Liver (tissue), 9 donors: Measurements from ENCODE around the gene RTL9. TPM values are rescaled to one million over a fixed set of nuclear protein-coding genes. Genes with fewer than 3 reads are reported as not detected.
"Not testable (repeated sequence)": the region's sequence is repeated elsewhere in the genome, so short reads cannot be mapped to it uniquely, and the experiment has no call there.

ENCODE experiments used
- DNase-seq: peaks from one replicate; pipeline ENCODE4 v3.0.0-alpha.2; 2017; ENCODE audit warnings: low spot score
- H3K27ac ChIP-seq, 2 donors: one replicate each; pipeline ENCODE4 v1.7.0; 2013; ENCODE audit warnings: inconsistent platforms in 2 of 2, low read length in 2 of 2, control low read depth in 1 of 2, low read depth in 1 of 2, mild to moderate bottlenecking in 1 of 2
- H3K27me3 ChIP-seq, 4 donors: one replicate each; pipeline versions ENCODE4 v1.6.1 to v1.7.0; 2013; ENCODE audit warnings: low read length in 3 of 4, inconsistent platforms in 1 of 4, mild to moderate bottlenecking in 1 of 4, moderate library complexity in 1 of 4; ENCODE audit not compliant: control insufficient read depth in 4 of 4, insufficient read depth in 4 of 4
- H3K36me3 ChIP-seq, 4 donors: one replicate each; pipeline versions ENCODE4 v1.6.1 to v1.7.0; 2013; ENCODE audit warnings: low read length in 3 of 4, mild to moderate bottlenecking in 3 of 4, low read depth in 1 of 4, moderate library complexity in 1 of 4; ENCODE audit not compliant: control insufficient read depth in 4 of 4, insufficient read depth in 3 of 4
- H3K4me1 ChIP-seq, 4 donors: one replicate each; pipeline versions ENCODE4 v1.6.1 to v1.7.0; 2013; ENCODE audit warnings: low read length in 3 of 4, mild to moderate bottlenecking in 3 of 4, moderate library complexity in 1 of 4; ENCODE audit not compliant: control insufficient read depth in 4 of 4, insufficient read depth in 4 of 4
- H3K4me3 ChIP-seq, 3 donors: one replicate each; pipeline versions ENCODE4 v1.6.1 to v1.7.0; 2013; ENCODE audit warnings: low read length in 3 of 3, control low read depth in 1 of 3, low read depth in 1 of 3, mild to moderate bottlenecking in 1 of 3
- H3K9ac ChIP-seq, 2 donors: one replicate each; pipeline ENCODE4 v1.7.0; 2013; ENCODE audit warnings: low read length in 2 of 2, mild to moderate bottlenecking in 2 of 2, moderate library complexity in 2 of 2, control low read depth in 1 of 2, low read depth in 1 of 2
- H3K9me3 ChIP-seq, 4 donors: one replicate each; pipeline versions ENCODE4 v1.6.1 to v1.7.0; 2013; ENCODE audit warnings: low read length in 3 of 4; ENCODE audit not compliant: control insufficient read depth in 4 of 4
- CTCF ChIP-seq: fragments of 150-350 bp; IDR thresholded peaks from 2 replicates; pipeline ENCODE4 v1.5.1; 2017; ENCODE audit warnings: improper control_type of control experiment, low read depth, low read length; ENCODE audit not compliant: missing input control
- EGR1 ChIP-seq, 2 donors: IDR thresholded peaks; 2 replicates each; pipeline ENCODE4 v1.6.1; 2016 to 2018; ENCODE audit warnings: antibody characterized with exemption in 2 of 2, low read depth in 2 of 2
- FOXA2 ChIP-seq: IDR thresholded peaks from 2 replicates; pipeline ENCODE4 v1.6.1; 2016; ENCODE audit warnings: antibody characterized with exemption
- GABPA ChIP-seq, 2 donors: IDR thresholded peaks in 1 of 2; conservative IDR thresholded peaks in 1 of 2; 2 replicates each; pipeline ENCODE4 v1.6.1; 2016; ENCODE audit warnings: antibody characterized with exemption in 2 of 2, mild to moderate bottlenecking in 1 of 2, moderate library complexity in 1 of 2
- HNF4G ChIP-seq: IDR thresholded peaks from 2 replicates; pipeline ENCODE4 v1.6.1; 2016; ENCODE audit warnings: antibody characterized with exemption
- JUND ChIP-seq, 2 donors: IDR thresholded peaks; 2 replicates each; pipeline ENCODE4 v1.6.1; 2016; ENCODE audit warnings: antibody characterized with exemption in 2 of 2
- MAX ChIP-seq: IDR thresholded peaks from 2 replicates; pipeline ENCODE4 v1.6.1; 2016; ENCODE audit warnings: antibody characterized with exemption
- NR2F2 ChIP-seq: IDR thresholded peaks from 2 replicates; pipeline ENCODE4 v1.6.1; 2016; ENCODE audit warnings: antibody characterized with exemption
- REST ChIP-seq: IDR thresholded peaks from 2 replicates; pipeline ENCODE4 v1.6.1; 2016; ENCODE audit warnings: antibody characterized with exemption, mild to moderate bottlenecking
- SP1 ChIP-seq: IDR thresholded peaks from 2 replicates; pipeline ENCODE4 v1.6.1; 2018; ENCODE audit warnings: antibody characterized with exemption, mild to moderate bottlenecking
- TAF1 ChIP-seq: conservative IDR thresholded peaks from 2 replicates; pipeline ENCODE4 v1.6.1; 2016; ENCODE audit warnings: antibody characterized with exemption, mild to moderate bottlenecking
- YY1 ChIP-seq: IDR thresholded peaks from 2 replicates; pipeline ENCODE4 v1.6.1; 2016; ENCODE audit warnings: antibody characterized with exemption, mild to moderate bottlenecking
- ZBTB33 ChIP-seq: IDR thresholded peaks from 2 replicates; pipeline ENCODE4 v1.6.1; 2016; ENCODE audit warnings: antibody characterized with exemption
- WGBS: extraction: QIAGEN DNeasy Blood & Tissue Kit; methylation state at CpG from one replicate; pipeline ENCODE4 v1.1.7; 2013; 5-methylcytosine and 5-hydroxymethylcytosine counted together
- polyA plus RNA-seq, 2 donors: library from polyadenylated mRNA; stranded (reverse) in 1 of 2; unstranded in 1 of 2; fragments of 200-250 nt in 1 of 2; fragments of >200 nt in 1 of 2; fragmentation: Nextera tagmentation in 1 of 2; extraction: Ambion mirVana in 1 of 2; gene quantifications; one replicate each; pipeline versions ENCODE4 v1.2.1 to v1.2.3, GENCODE V29; 2013 to 2015
- total RNA-seq, 2 donors: library from RNA; depleted of rRNA; stranded (reverse); fragments of >200 nt; gene quantifications; one replicate each; pipeline ENCODE4 v1.2.3, GENCODE V29; 2014
- donor health status: healthy.
- donor health status: healthy.
- donor health status: healthy.
- donor health status: healthy.
- donor health status: healthy.

The RTL9 gene
- total and polyA plus RNA-seq, 4 donors = 0.05 to 0.37 (median 0.25) TPM; not detected in 1

GRCh38 chrX:110331444-110332030 is 27.1 kb upstream of the RTL9 start:
- no peaks in the 10 kb centered on the region for H3K9me3 ChIP-seq
- H3K4me1 ChIP-seq = no peaks in the 10 kb centered on the region
- no peak for TF ChIP-seq JUND (IDR thresholded peaks at IDR 0.05)
- TF ChIP-seq SP1 = no peak
- no peak for TF ChIP-seq EGR1 (IDR thresholded peaks at IDR 0.05; ENCODE audit: low read depth in 2 of 2)
- no peak for TF ChIP-seq YY1
- no peak for TF ChIP-seq CTCF
- TF ChIP-seq HNF4G = no peak
- TF ChIP-seq ZBTB33 = no peak
- TF ChIP-seq FOXA2 = no peak
- no peak for TF ChIP-seq MAX
- no peak for TF ChIP-seq REST
- no peak for TF ChIP-seq GABPA (IDR thresholded peaks at IDR 0.05 in 1 of 2, conservative IDR thresholded peaks at IDR 0.05 in 1 of 2)
- no peak for TF ChIP-seq NR2F2
- no peak for TF ChIP-seq TAF1
- no peaks in the 10 kb centered on the region for H3K36me3 ChIP-seq
- 79% methylated on average over 3 of the region's 3 CpGs for WGBS
- no peak for DNase-seq
- no peak overlapping the region for H3K27ac ChIP-seq
- no peak overlapping the region for H3K4me3 ChIP-seq
- no peak overlapping the region for H3K9ac ChIP-seq
- no peaks in the 10 kb centered on the region for H3K27me3 ChIP-seq

- not testable (repeated sequence) for DNase-seq, H3K27ac ChIP-seq, H3K27me3 ChIP-seq, H3K4me3 ChIP-seq, H3K9me3 ChIP-seq, H3K4me1 ChIP-seq, H3K9ac ChIP-seq, H3K36me3 ChIP-seq
- WGBS = 94% methylated on average over 1 of the region's 1 CpG
Observed at GRCh38 chrX:110333458-110333857, 25.2 kb upstream of the RTL9 start.
